A549 (cell line): ENCODE results near the gene LBP.

Experiments
- CEBPB ChIP-seq, 2 experiments: fragments of >200 bp in 1 of 2; sonication (Bioruptor Twin) in 1 of 2; formaldehyde crosslinking in 1 of 2; IDR thresholded peaks; 2 replicates each; pipeline ENCODE4 v1.6.1; 2012 to 2016
- CHD2 ChIP-seq: fragments of 150-350 bp; IDR thresholded peaks from 2 replicates; pipeline ENCODE4 v1.6.1; 2014; ENCODE audit warnings: low read length; ENCODE audit not compliant: partially characterized antibody
- CTCF ChIP-seq: fragments of >200 bp; sonication (Bioruptor Twin); formaldehyde crosslinking; IDR thresholded peaks from 3 replicates; pipeline ENCODE4 v1.5.1; 2016
- JUNB ChIP-seq: fragments of >200 bp; sonication (Bioruptor Twin); formaldehyde crosslinking; IDR thresholded peaks from 2 replicates; pipeline ENCODE4 v1.6.1; 2016
- KDM1A ChIP-seq: fragments of 200-600 bp; sonication (generic); IDR thresholded peaks from 2 replicates; pipeline ENCODE4 v1.6.1; 2016; ENCODE audit warnings: low read depth, mild to moderate bottlenecking
- KDM5A ChIP-seq: fragments of 200-600 bp; sonication (generic); IDR thresholded peaks from 2 replicates; pipeline ENCODE4 v1.6.1; 2016; ENCODE audit warnings: antibody characterized with exemption, mild to moderate bottlenecking
- MAFK ChIP-seq: fragments of 450-650 bp; IDR thresholded peaks from 2 replicates; pipeline ENCODE4 v1.6.1; 2014; ENCODE audit not compliant: partially characterized antibody
- POLR2A ChIP-seq: IDR thresholded peaks from 2 replicates; pipeline ENCODE4 v1.6.1; 2012; ENCODE audit warnings: mild to moderate bottlenecking, low read length
- RFX5 ChIP-seq: fragments of 450-650 bp; IDR thresholded peaks from 2 replicates; pipeline ENCODE4 v1.7.1; 2014; ENCODE audit warnings: antibody characterized with exemption, mild to moderate bottlenecking, moderate library complexity

GRCh38 chr20:38338849-38339520 is 7.3 kb upstream of the LBP start:
- TF ChIP-seq CEBPB (IDR thresholded peaks at IDR 0.05) (no peak), CTCF (no peak), RFX5 (no peak), JUNB (no peak), KDM1A (no peak), POLR2A (no peak), KDM5A (no peak), CHD2 (no peak), MAFK (no peak)
